WTC11 (cell line): Measurements from ENCODE around the gene SLC29A4. TPM values are rescaled to one million over a fixed set of nuclear protein-coding genes. Genes with fewer than 3 reads are reported as not detected.

Source experiments
- ATAC-seq: fragments of 200-7000 bp; cut with Tn5 transposase; 2 replicates; pipeline ENCODE4 v1.10.0; 2021; ENCODE audit warnings: mild to moderate bottlenecking, moderate library complexity
- CTCF ChIA-PET: fragments of 300-600 bp; sonication (Branson Sonifier 250); formaldehyde crosslinking; loops from one replicate; lab custom pipeline; 2021; ENCODE audit warnings: antibody characterized with exemption; lab: Charles Lee
- POLR2A ChIA-PET: fragments of 350-600 bp; sonication (Branson Sonifier 250); formaldehyde crosslinking; loops from one replicate; lab custom pipeline; 2021; ENCODE audit warnings: antibody characterized with exemption; lab: Charles Lee
- DNase-seq: peaks from one replicate; pipeline ENCODE4 v3.0.0; 2021; ENCODE audit warnings: low spot score
- H3K27ac Mint-ChIP-seq: 2 replicates; pipeline ENCODE4 v1.8.0; 2021; ENCODE audit warnings: mixed read lengths
- H3K27me3 Mint-ChIP-seq: 2 replicates; pipeline ENCODE4 v1.8.0; 2021; ENCODE audit warnings: low read depth, mild to moderate bottlenecking, moderate library complexity, mixed read lengths
- H3K36me3 Mint-ChIP-seq: 2 replicates; pipeline ENCODE4 v1.8.0; 2021; ENCODE audit warnings: mixed read lengths
- H3K4me1 Mint-ChIP-seq: 2 replicates; pipeline ENCODE4 v1.8.0; 2022; ENCODE audit warnings: mixed read lengths
- H3K4me3 Mint-ChIP-seq: 2 replicates; pipeline ENCODE4 v1.8.0; 2021; ENCODE audit warnings: mild to moderate bottlenecking, moderate library complexity, mixed read lengths
- H3K9me3 Mint-ChIP-seq: 2 replicates; pipeline ENCODE4 v1.8.0; 2021; ENCODE audit warnings: mixed read lengths
- CBFB ChIP-seq: sonication (generic); formaldehyde crosslinking; IDR thresholded peaks from 2 replicates; pipeline ENCODE4 v1.8.1; 2022; ENCODE audit warnings: mild to moderate bottlenecking, low read depth, missing genetic modification reagents
- CREM ChIP-seq: sonication (generic); formaldehyde crosslinking; IDR thresholded peaks from 2 replicates; pipeline ENCODE4 v1.8.1; 2022; ENCODE audit warnings: mild to moderate bottlenecking, missing genetic modification reagents, moderate library complexity
- ETV6 ChIP-seq: sonication (generic); formaldehyde crosslinking; IDR thresholded peaks from 2 replicates; pipeline ENCODE4 v1.8.1; 2022; ENCODE audit warnings: mild to moderate bottlenecking, missing genetic modification reagents
- FOXK1 ChIP-seq: sonication (generic); formaldehyde crosslinking; IDR thresholded peaks from 2 replicates; pipeline ENCODE4 v1.8.0; 2022; ENCODE audit warnings: mild to moderate bottlenecking, moderate library complexity, missing genetic modification reagents
- GTF2I ChIP-seq: fragments of 250-450 bp; sonication (Bioruptor Pico); conservative IDR thresholded peaks from 2 replicates; pipeline ENCODE4 v1.4.0; 2021; ENCODE audit warnings: mild to moderate bottlenecking
- IRF2 ChIP-seq: sonication (generic); formaldehyde crosslinking; IDR thresholded peaks from 2 replicates; pipeline ENCODE4 v1.8.0; 2022; ENCODE audit warnings: low read depth, missing genetic modification reagents, borderline replicate concordance
- JAZF1 ChIP-seq: fragments of 250-450 bp; sonication (Bioruptor Pico); IDR thresholded peaks from 2 replicates; pipeline ENCODE4 v1.9.0; 2021; ENCODE audit warnings: moderate library complexity, mild to moderate bottlenecking, inconsistent platforms
- MYBL2 ChIP-seq: sonication (generic); formaldehyde crosslinking; IDR thresholded peaks from 2 replicates; pipeline ENCODE4 v1.8.1; 2023; ENCODE audit warnings: mild to moderate bottlenecking, moderate library complexity, missing genetic modification reagents
- NFATC4 ChIP-seq: fragments of 250-450 bp; sonication (Bioruptor Pico); IDR thresholded peaks from 2 replicates; pipeline ENCODE4 v1.9.0; 2021; ENCODE audit warnings: mild to moderate bottlenecking
- RORB ChIP-seq: fragments of 250-450 bp; sonication (Bioruptor Pico); IDR thresholded peaks from 2 replicates; pipeline ENCODE4 v1.9.0; 2021; ENCODE audit warnings: mild to moderate bottlenecking
- SMAD4 ChIP-seq: sonication (generic); formaldehyde crosslinking; IDR thresholded peaks from 2 replicates; pipeline ENCODE4 v1.8.0; 2022; ENCODE audit warnings: mild to moderate bottlenecking, missing genetic modification reagents
- TEAD4 ChIP-seq: sonication (generic); formaldehyde crosslinking; IDR thresholded peaks from 2 replicates; pipeline ENCODE4 v1.8.0; 2022; ENCODE audit warnings: mild to moderate bottlenecking, missing genetic modification reagents
- ZNF263 ChIP-seq: sonication (generic); formaldehyde crosslinking; IDR thresholded peaks from 2 replicates; pipeline ENCODE4 v1.8.1; 2022; ENCODE audit warnings: low read depth, mild to moderate bottlenecking, moderate library complexity, missing genetic modification reagents
- ZNF416 ChIP-seq: fragments of 250-450 bp; sonication (Bioruptor Pico); IDR thresholded peaks from 2 replicates; pipeline ENCODE4 v1.9.0; 2021; ENCODE audit warnings: mild to moderate bottlenecking, inconsistent platforms
- total RNA-seq: library from RNA; stranded (reverse); gene quantifications from 3 replicates; pipeline ENCODE4 v1.2.3, GENCODE V29; 2021
- TF ChIP-seq, protein P1 (sequence below): fragments of 250-450 bp; sonication (Bioruptor Pico); IDR thresholded peaks from 2 replicates; pipeline ENCODE4 v2.1.2; 2022; ENCODE audit warnings: mild to moderate bottlenecking, moderate library complexity
- TF ChIP-seq, protein P2 (sequence below): fragments of 250-450 bp; sonication (Bioruptor Pico); IDR thresholded peaks from 2 replicates; pipeline ENCODE4 v1.8.0; 2021; ENCODE audit warnings: mild to moderate bottlenecking
- TF ChIP-seq, protein P3 (sequence below): sonication (generic); formaldehyde crosslinking; IDR thresholded peaks from 2 replicates; pipeline ENCODE4 v1.8.0; 2023; ENCODE audit warnings: mild to moderate bottlenecking, missing genetic modification reagents
- TF ChIP-seq, protein P4 (sequence below): sonication (generic); formaldehyde crosslinking; IDR thresholded peaks from 2 replicates; pipeline ENCODE4 v1.8.1; 2023; ENCODE audit warnings: mild to moderate bottlenecking, missing genetic modification reagents, moderate library complexity
- TF ChIP-seq, protein P5 (sequence below): fragments of 250-450 bp; sonication (Bioruptor Pico); conservative IDR thresholded peaks from 2 replicates; pipeline ENCODE4 v1.9.0; 2021; ENCODE audit warnings: mild to moderate bottlenecking
- TF ChIP-seq, protein P6 (sequence below): fragments of 250-450 bp; sonication (Bioruptor Pico); IDR thresholded peaks from 2 replicates; pipeline ENCODE4 v1.9.0; 2021; ENCODE audit warnings: mild to moderate bottlenecking
- TF ChIP-seq, protein P7 (sequence below): sonication (generic); formaldehyde crosslinking; conservative IDR thresholded peaks from 2 replicates; pipeline ENCODE4 v1.8.1; 2022; ENCODE audit warnings: mild to moderate bottlenecking, missing genetic modification reagents
- TF ChIP-seq, protein P8 (sequence below): fragments of 250-450 bp; sonication (Bioruptor Pico); IDR thresholded peaks from 2 replicates; pipeline ENCODE4 v1.9.0; 2021; ENCODE audit warnings: mild to moderate bottlenecking, borderline replicate concordance

The SLC29A4 gene
- total RNA-seq, 1 experiment from 2014 or later = 14.4 TPM

DNA sequence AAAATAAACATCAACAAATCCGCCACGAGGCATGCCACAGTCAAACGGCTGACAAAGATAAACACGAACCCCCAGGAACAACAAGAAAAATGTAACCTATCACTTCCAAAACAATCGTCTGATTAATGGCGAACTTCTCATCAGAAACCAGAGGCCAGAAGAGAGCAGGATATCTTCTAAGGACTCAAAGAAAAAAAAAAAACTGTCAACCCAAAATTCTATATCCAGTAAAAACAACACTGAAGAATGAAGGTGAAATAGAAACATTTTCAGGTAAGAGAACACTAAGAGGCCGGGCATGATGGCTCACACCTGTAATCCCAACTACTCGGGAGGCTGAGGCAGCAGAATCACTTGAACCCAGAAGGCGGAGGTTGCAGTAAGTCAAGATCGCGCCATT lies 54.3 kb downstream of the SLC29A4 start:
- no peaks in the 10 kb centered on the region; the same call in 1 of the 2 replicates for H3K27me3 Mint-ChIP-seq
- CTCF ChIA-PET = no interaction called here
- POLR2A ChIA-PET = no interaction called here
- H3K4me1 Mint-ChIP-seq = 0 out of 2 replicates have a peak, but pooled peaks cover 3% of the 10 kb centered on the region
- no peak for ATAC-seq
- H3K4me3 Mint-ChIP-seq = no peak overlapping the region
- TF ChIP-seq, protein P1, sequence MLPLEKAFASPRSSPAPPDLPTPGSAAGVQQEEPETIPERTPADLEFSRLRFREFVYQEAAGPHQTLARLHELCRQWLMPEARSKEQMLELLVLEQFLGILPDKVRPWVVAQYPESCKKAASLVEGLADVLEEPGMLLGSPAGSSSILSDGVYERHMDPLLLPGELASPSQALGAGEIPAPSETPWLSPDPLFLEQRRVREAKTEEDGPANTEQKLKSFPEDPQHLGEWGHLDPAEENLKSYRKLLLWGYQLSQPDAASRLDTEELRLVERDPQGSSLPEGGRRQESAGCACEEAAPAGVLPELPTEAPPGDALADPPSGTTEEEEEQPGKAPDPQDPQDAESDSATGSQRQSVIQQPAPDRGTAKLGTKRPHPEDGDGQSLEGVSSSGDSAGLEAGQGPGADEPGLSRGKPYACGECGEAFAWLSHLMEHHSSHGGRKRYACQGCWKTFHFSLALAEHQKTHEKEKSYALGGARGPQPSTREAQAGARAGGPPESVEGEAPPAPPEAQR (CRISPR knock-in tag) = no peak
- TF ChIP-seq SMAD4 = no peak
- no peak for TF ChIP-seq ZNF263 (CRISPR knock-in tag)
- no peak for TF ChIP-seq GTF2I (CRISPR knock-in tag)
- TF ChIP-seq, protein P2, sequence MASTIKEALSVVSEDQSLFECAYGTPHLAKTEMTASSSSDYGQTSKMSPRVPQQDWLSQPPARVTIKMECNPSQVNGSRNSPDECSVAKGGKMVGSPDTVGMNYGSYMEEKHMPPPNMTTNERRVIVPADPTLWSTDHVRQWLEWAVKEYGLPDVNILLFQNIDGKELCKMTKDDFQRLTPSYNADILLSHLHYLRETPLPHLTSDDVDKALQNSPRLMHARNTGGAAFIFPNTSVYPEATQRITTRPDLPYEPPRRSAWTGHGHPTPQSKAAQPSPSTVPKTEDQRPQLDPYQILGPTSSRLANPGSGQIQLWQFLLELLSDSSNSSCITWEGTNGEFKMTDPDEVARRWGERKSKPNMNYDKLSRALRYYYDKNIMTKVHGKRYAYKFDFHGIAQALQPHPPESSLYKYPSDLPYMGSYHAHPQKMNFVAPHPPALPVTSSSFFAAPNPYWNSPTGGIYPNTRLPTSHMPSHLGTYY (CRISPR knock-in tag) = no peak
- no peak for TF ChIP-seq TEAD4 (CRISPR knock-in tag)
- TF ChIP-seq, protein P3, sequence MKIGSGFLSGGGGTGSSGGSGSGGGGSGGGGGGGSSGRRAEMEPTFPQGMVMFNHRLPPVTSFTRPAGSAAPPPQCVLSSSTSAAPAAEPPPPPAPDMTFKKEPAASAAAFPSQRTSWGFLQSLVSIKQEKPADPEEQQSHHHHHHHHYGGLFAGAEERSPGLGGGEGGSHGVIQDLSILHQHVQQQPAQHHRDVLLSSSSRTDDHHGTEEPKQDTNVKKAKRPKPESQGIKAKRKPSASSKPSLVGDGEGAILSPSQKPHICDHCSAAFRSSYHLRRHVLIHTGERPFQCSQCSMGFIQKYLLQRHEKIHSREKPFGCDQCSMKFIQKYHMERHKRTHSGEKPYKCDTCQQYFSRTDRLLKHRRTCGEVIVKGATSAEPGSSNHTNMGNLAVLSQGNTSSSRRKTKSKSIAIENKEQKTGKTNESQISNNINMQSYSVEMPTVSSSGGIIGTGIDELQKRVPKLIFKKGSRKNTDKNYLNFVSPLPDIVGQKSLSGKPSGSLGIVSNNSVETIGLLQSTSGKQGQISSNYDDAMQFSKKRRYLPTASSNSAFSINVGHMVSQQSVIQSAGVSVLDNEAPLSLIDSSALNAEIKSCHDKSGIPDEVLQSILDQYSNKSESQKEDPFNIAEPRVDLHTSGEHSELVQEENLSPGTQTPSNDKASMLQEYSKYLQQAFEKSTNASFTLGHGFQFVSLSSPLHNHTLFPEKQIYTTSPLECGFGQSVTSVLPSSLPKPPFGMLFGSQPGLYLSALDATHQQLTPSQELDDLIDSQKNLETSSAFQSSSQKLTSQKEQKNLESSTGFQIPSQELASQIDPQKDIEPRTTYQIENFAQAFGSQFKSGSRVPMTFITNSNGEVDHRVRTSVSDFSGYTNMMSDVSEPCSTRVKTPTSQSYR (CRISPR knock-in tag) = no peak
- no peak for TF ChIP-seq CREM (CRISPR knock-in tag)
- no peak for TF ChIP-seq IRF2 (CRISPR knock-in tag)
- TF ChIP-seq NFATC4 (CRISPR knock-in tag) = no peak
- no peak for TF ChIP-seq CBFB (CRISPR knock-in tag)
- TF ChIP-seq, protein P4, sequence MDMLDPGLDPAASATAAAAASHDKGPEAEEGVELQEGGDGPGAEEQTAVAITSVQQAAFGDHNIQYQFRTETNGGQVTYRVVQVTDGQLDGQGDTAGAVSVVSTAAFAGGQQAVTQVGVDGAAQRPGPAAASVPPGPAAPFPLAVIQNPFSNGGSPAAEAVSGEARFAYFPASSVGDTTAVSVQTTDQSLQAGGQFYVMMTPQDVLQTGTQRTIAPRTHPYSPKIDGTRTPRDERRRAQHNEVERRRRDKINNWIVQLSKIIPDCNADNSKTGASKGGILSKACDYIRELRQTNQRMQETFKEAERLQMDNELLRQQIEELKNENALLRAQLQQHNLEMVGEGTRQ (CRISPR knock-in tag) = no peak
- no peak for TF ChIP-seq ETV6 (CRISPR knock-in tag)
- TF ChIP-seq, protein P5, sequence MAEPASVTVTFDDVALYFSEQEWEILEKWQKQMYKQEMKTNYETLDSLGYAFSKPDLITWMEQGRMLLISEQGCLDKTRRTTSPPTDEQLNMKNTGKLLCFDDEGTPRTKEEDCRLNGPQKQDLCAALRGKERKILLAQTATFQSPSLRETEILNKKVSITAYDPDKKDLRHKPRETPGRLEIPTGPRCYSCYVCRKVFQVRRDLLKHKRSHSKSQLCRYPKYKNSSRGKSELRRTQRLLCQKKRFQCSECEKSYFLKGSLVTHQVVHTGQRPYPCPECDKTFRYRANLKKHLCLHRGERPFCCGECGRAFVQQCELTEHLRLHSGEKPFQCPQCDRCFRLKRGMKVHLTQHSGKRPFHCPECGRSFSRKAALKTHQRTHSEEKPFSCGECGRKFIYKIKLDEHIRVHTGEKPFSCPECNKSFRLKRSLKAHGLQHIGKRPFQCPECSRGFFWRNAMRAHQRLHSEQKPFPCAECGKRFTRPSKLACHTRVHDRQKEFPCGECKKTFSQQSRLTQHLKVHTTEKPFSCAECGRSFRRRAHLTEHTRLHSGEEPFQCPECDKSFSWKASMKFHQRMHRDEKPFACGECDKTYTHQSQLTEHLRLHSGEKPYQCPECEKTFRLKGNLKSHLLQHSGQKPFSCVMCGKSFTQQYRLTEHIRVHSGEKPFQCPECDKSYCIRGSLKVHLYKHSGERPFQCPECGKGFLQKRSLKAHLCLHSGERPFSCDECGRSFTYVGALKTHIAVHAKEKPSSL (CRISPR knock-in tag) = no peak
- TF ChIP-seq FOXK1 (CRISPR knock-in tag) = no peak
- TF ChIP-seq, protein P6, sequence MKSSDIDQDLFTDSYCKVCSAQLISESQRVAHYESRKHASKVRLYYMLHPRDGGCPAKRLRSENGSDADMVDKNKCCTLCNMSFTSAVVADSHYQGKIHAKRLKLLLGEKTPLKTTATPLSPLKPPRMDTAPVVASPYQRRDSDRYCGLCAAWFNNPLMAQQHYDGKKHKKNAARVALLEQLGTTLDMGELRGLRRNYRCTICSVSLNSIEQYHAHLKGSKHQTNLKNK (CRISPR knock-in tag) = no peak
- TF ChIP-seq, all 79 proteins: peak for 0
- peaks cover 20% of the 10 kb centered on the region for H3K36me3 Mint-ChIP-seq
- H3K9me3 Mint-ChIP-seq = peaks cover 13% of the 10 kb centered on the region
- no peak for DNase-seq
- no peak overlapping the region for H3K27ac Mint-ChIP-seq

DNA sequence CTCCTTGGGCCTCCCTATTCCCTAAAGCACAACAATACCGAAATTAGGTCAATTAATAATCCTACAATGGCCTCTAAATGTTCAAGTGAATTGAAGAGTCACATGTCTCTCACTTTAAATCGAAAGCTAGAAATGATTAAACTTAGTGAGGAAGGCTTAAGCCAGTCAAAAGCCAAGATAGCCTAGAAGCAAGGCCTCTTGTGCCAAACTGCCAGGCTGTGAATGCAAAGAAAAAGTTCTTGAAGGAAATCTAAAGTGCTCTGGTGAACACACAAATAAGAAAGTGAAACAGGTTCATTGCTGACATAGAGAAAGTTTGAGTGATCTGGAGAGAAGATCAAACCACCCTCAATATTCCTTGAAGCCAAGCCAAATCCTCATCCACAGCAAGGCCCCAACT lies 57.2 kb downstream of the SLC29A4 start:
- no peaks in the 10 kb centered on the region for H3K4me1 Mint-ChIP-seq
- CTCF ChIA-PET = interaction anchor here (1.0 kb wide), 1 partner anchor 26 kb away, joined by 3 read pairs; no protein-coding TSS in a partner anchor
- H3K9me3 Mint-ChIP-seq = peaks cover 28% of the 10 kb centered on the region
- POLR2A ChIA-PET = no interaction called here
- DNase-seq (no peak), ATAC-seq (no peak)
- H3K36me3 Mint-ChIP-seq = peaks cover 40% of the 10 kb centered on the region
- H3K4me3 Mint-ChIP-seq = no peak overlapping the region
- no peak overlapping the region for H3K27ac Mint-ChIP-seq
- no peaks in the 10 kb centered on the region; the same call in none of the 2 replicates for H3K27me3 Mint-ChIP-seq
- no peak for TF ChIP-seq RORB
- no peak for TF ChIP-seq MYBL2
- TF ChIP-seq, protein P7, sequence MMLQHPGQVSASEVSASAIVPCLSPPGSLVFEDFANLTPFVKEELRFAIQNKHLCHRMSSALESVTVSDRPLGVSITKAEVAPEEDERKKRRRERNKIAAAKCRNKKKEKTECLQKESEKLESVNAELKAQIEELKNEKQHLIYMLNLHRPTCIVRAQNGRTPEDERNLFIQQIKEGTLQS (CRISPR knock-in tag) = no peak
- no peak for TF ChIP-seq GTF2I (CRISPR knock-in tag)
- TF ChIP-seq ZNF416 (CRISPR knock-in tag) = no peak
- TF ChIP-seq JAZF1 (CRISPR knock-in tag) = no peak
- TF ChIP-seq SMAD4 = no peak
- TF ChIP-seq, protein P8, sequence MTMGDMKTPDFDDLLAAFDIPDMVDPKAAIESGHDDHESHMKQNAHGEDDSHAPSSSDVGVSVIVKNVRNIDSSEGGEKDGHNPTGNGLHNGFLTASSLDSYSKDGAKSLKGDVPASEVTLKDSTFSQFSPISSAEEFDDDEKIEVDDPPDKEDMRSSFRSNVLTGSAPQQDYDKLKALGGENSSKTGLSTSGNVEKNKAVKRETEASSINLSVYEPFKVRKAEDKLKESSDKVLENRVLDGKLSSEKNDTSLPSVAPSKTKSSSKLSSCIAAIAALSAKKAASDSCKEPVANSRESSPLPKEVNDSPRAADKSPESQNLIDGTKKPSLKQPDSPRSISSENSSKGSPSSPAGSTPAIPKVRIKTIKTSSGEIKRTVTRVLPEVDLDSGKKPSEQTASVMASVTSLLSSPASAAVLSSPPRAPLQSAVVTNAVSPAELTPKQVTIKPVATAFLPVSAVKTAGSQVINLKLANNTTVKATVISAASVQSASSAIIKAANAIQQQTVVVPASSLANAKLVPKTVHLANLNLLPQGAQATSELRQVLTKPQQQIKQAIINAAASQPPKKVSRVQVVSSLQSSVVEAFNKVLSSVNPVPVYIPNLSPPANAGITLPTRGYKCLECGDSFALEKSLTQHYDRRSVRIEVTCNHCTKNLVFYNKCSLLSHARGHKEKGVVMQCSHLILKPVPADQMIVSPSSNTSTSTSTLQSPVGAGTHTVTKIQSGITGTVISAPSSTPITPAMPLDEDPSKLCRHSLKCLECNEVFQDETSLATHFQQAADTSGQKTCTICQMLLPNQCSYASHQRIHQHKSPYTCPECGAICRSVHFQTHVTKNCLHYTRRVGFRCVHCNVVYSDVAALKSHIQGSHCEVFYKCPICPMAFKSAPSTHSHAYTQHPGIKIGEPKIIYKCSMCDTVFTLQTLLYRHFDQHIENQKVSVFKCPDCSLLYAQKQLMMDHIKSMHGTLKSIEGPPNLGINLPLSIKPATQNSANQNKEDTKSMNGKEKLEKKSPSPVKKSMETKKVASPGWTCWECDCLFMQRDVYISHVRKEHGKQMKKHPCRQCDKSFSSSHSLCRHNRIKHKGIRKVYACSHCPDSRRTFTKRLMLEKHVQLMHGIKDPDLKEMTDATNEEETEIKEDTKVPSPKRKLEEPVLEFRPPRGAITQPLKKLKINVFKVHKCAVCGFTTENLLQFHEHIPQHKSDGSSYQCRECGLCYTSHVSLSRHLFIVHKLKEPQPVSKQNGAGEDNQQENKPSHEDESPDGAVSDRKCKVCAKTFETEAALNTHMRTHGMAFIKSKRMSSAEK (CRISPR knock-in tag) = no peak
